Lung (tissue), 12 donors: ENCODE data around the gene PRSS8. TPM values are rescaled to one million over a fixed set of nuclear protein-coding genes. Genes with fewer than 3 reads are reported as not detected.

Source experiments
- ATAC-seq: fragments of 200-7000 bp; cut with Tn5 transposase; one replicate; pipeline ENCODE4 v1.9.1; 2020; ENCODE audit warnings: moderate number of reproducible peaks; ENCODE audit not compliant: insufficient read depth, low FRiP score
- DNase-seq, 3 donors: peaks; one replicate each; pipeline ENCODE4 v3.0.0-alpha.2; 2013 to 2017
- H3K27ac ChIP-seq, 2 donors: one replicate each; pipeline ENCODE4 v1.5.1; 2013; ENCODE audit warnings: mild to moderate bottlenecking in 2 of 2, moderate library complexity in 2 of 2, control low read depth in 1 of 2, inconsistent platforms in 1 of 2, low read depth in 1 of 2, low read length in 1 of 2
- H3K27me3 ChIP-seq, 3 donors: one replicate each; pipeline ENCODE4 v1.5.1; 2013; ENCODE audit warnings: low read length in 2 of 3; ENCODE audit not compliant: control insufficient read depth in 3 of 3, insufficient read depth in 3 of 3
- H3K36me3 ChIP-seq, 4 donors: one replicate each; pipeline ENCODE4 v1.5.1; 2013; ENCODE audit warnings: low read length in 4 of 4, mild to moderate bottlenecking in 1 of 4, moderate library complexity in 1 of 4; ENCODE audit not compliant: control insufficient read depth in 4 of 4, insufficient read depth in 4 of 4
- H3K4me1 ChIP-seq, 5 donors: one replicate each; pipeline ENCODE4 v1.5.1; 2013; ENCODE audit warnings: low read length in 5 of 5, mild to moderate bottlenecking in 2 of 5, moderate library complexity in 1 of 5; ENCODE audit not compliant: control insufficient read depth in 5 of 5, insufficient read depth in 5 of 5
- H3K4me3 ChIP-seq: one replicate; pipeline ENCODE4 v1.5.1; 2013; ENCODE audit warnings: mild to moderate bottlenecking, control low read depth, moderate library complexity
- H3K9ac ChIP-seq, 2 donors: one replicate each; pipeline ENCODE4 v1.5.1; 2013; ENCODE audit warnings: low read length in 2 of 2, control low read depth in 1 of 2; ENCODE audit not compliant: insufficient read depth in 1 of 2
- H3K9me3 ChIP-seq, 4 donors: one replicate each; pipeline ENCODE4 v1.5.1; 2013; ENCODE audit warnings: low read length in 3 of 4, mild to moderate bottlenecking in 1 of 4, moderate library complexity in 1 of 4; ENCODE audit not compliant: control insufficient read depth in 4 of 4, insufficient read depth in 3 of 4
- WGBS, 2 donors: extraction: QIAGEN DNeasy Blood & Tissue Kit; methylation state at CpG; one replicate each; pipeline ENCODE4 v1.1.7; 2013; 5-methylcytosine and 5-hydroxymethylcytosine counted together
- polyA plus RNA-seq, 2 donors: library from polyadenylated mRNA; stranded (reverse); fragments of 200-250 nt; gene quantifications; one replicate each; pipeline ENCODE4 v1.2.1, GENCODE V29; 2013
- total RNA-seq, 2 donors: library from RNA; depleted of rRNA in 1 of 2; stranded (reverse); fragments of >200 nt in 1 of 2; gene quantifications; one replicate each; pipeline ENCODE4 v1.2.1, GENCODE V29; 2014 to 2021
- TF ChIP-seq, protein P1 (sequence below): IDR thresholded peaks from 2 replicates; pipeline ENCODE4 v1.5.1; 2012; ENCODE audit warnings: mild to moderate bottlenecking; ENCODE audit errors: control extremely low read depth, extremely low read depth
- donor health status: control.
- donor health status: control.
- donor health status: Bipolar disorder and iron deficiency.
- donor health status: healthy.
- donor health status: DM: yes; HTN: yes; CAD: no.

The PRSS8 gene
- total and polyA plus RNA-seq, 4 donors: 83.2 to 127 (median 89.8) TPM

DNA sequence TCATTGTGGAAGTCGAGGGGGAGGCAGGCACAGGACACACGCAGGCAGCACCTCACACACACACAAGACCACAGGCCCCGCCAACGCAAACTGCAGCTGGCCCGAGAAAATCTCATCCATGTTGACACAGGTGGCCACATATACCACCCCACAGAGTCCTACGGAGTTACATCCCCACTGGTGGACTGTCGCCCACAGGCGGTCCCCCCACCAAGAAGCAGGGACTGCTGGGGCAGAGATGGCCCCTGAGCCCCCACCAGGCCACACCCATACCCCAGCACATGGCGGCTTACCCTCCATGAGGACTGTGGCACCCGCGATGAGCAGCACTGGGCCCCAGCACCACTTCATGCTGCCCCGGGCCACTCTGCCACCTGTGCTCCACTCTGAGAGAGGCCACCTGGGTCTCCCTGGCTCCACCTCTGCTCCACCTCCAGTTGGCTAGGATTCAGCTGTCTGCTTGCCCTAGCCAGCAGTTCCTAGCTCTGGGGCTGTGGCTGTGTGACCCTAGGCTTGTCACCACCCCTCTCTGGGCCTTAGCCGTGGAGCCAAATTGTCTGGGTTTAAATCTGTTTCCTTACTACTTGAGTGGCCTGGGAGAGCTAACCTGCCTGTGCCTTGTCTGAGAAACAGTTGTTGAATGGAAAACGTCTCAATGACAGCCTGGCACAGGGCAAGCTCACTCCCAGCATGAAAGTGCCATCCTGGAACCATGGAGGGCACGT, 46.9 kb downstream of the PRSS8 start, which contains the start of gene PRSS53:
TSS of gene PRSS53 (minus strand) at position 485 of the 725 bp plus-strand sequence. CDS start at position 351, 134 bp downstream.
- ATAC-seq (no peak), DNase-seq (no peak)
- TF ChIP-seq, protein P1, sequence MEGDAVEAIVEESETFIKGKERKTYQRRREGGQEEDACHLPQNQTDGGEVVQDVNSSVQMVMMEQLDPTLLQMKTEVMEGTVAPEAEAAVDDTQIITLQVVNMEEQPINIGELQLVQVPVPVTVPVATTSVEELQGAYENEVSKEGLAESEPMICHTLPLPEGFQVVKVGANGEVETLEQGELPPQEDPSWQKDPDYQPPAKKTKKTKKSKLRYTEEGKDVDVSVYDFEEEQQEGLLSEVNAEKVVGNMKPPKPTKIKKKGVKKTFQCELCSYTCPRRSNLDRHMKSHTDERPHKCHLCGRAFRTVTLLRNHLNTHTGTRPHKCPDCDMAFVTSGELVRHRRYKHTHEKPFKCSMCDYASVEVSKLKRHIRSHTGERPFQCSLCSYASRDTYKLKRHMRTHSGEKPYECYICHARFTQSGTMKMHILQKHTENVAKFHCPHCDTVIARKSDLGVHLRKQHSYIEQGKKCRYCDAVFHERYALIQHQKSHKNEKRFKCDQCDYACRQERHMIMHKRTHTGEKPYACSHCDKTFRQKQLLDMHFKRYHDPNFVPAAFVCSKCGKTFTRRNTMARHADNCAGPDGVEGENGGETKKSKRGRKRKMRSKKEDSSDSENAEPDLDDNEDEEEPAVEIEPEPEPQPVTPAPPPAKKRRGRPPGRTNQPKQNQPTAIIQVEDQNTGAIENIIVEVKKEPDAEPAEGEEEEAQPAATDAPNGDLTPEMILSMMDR: no peak
- H3K9ac ChIP-seq: no peak within 1 kb of the TSS
- 86 to 93% methylated on average over 12 to 15 of the region's 15 CpGs for WGBS, 2 donors
- H3K4me3 ChIP-seq: no peak within 1 kb of the TSS
- H3K4me1 ChIP-seq: peaks cover 0 to 4% (median 3%) of the 10 kb centered on the region in 5 donors
- H3K27me3 ChIP-seq: no peaks in the 10 kb centered on the region
- H3K27ac ChIP-seq: no peak within 1 kb of the TSS
- peaks cover 0 to 24% (median 2%) of the 10 kb centered on the region in 4 donors for H3K36me3 ChIP-seq
- no peaks in the 10 kb centered on the region for H3K9me3 ChIP-seq

DNA sequence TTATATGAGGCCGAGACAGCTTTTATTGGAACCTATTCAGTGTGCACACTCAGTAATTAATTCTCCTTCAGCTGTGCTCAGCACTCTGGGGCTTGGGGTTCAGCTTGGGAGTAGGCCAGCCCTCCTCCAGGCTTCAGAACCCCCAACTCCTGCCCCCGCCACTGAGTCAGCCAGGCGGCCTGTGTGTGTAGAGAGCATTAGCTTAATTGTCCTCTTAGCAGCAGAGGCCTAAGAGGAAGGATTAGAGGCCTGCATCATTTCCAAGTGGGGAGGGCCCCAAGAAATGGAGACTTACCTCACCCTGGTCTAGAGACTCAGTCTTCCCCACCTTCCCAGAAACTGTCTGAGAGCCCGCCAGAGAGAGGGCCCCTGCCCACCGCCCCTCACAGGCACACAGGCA, 47.6 kb downstream of the PRSS8 start:
- DNase-seq (no peak), ATAC-seq (no peak)
- Histone ChIP-seq H3K9ac (no peak overlapping the region), H3K9me3 (no peaks in the 10 kb centered on the region), H3K4me1 (peaks cover 0 to under 1% (median 0%) of the 10 kb centered on the region in 5 donors), H3K36me3 (peaks cover 0 to 24% (median 2%) of the 10 kb centered on the region in 4 donors), H3K27me3 (no peaks in the 10 kb centered on the region), H3K4me3 (no peak overlapping the region), H3K27ac (no peak overlapping the region)
- TF ChIP-seq, protein P1: no peak
- WGBS, 2 donors: 84 to 88% methylated on average over 5 of the region's 5 CpGs

DNA sequence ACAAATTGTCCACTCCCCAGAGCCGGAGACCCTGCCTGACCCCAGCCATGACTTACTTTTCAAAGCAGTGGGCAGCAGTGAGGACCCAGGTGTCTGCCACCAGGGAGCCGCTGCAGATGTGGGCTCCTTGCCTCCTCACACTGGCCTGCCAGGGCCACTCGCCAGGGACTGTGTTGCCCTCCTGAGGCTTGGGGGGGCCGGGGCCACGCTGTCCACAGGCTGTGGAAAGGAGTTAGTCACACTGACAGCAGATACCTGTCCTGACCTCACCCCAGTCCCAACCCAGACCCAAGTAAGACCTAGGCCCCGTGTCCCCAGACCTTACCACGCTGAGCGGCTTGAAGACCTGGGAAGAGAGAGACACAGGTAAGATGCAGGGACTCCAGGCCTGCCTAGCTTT, 48.0 kb downstream of the PRSS8 start:
- Histone ChIP-seq H3K27ac (no peak overlapping the region), H3K27me3 (no peaks in the 10 kb centered on the region), H3K9ac (no peak overlapping the region), H3K9me3 (no peaks in the 10 kb centered on the region), H3K36me3 (peaks cover 0 to 26% (median 3%) of the 10 kb centered on the region in 4 donors), H3K4me3 (no peak overlapping the region), H3K4me1 (no peaks in the 10 kb centered on the region)
- ATAC-seq: no peak
- DNase-seq: no peak
- TF ChIP-seq, protein P1: no peak
- WGBS, 2 donors: 93 to 94% methylated on average over 8 of the region's 8 CpGs

DNA sequence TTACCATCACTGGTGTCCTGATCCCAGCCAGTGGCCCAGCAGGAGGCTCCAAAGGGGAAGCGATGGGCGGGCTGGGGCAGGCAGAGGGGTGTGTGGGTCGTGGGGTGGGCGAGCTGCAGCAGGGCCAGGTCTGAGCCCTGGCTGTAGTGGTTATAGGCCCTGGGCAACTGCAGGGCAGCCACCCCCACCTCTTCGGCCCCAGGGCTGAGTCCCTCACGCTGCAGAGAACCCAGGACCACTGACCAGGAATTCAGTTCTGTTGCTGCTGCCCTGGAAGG, 49.0 kb downstream of the PRSS8 start:
- Histone ChIP-seq H3K9ac (no peak overlapping the region), H3K27me3 (no peaks in the 10 kb centered on the region), H3K4me3 (no peak overlapping the region), H3K36me3 (peaks cover 0 to 31% (median 6%) of the 10 kb centered on the region in 4 donors), H3K27ac (no peak overlapping the region), H3K9me3 (no peaks in the 10 kb centered on the region), H3K4me1 (no peaks in the 10 kb centered on the region)
- TF ChIP-seq, protein P1: no peak
- no peak for DNase-seq
- ATAC-seq: no peak
- WGBS, 2 donors: 86 to 87% methylated on average over 6 of the region's 6 CpGs
